GM23338 (cell line): ENCODE data around the gene F12. TPM values are rescaled to one million over a fixed set of nuclear protein-coding genes. Genes with fewer than 3 reads are reported as not detected.

ENCODE experiments used
- ATAC-seq: fragments of 200-7000 bp; cut with Tn5 transposase; 3 replicates; pipeline ENCODE4 v1.9.1; 2020
- DNase-seq: peaks from one replicate; pipeline ENCODE4 v3.0.0-alpha.2; 2015; ENCODE audit warnings: low spot score
- H2AFZ ChIP-seq: fragments of 200-600 bp; sonication (generic); 2 replicates; pipeline ENCODE4 v1.8.0; 2016; ENCODE audit warnings: antibody characterized with exemption, mild to moderate bottlenecking, moderate library complexity
- H3F3A ChIP-seq: fragments of 200-600 bp; sonication (generic); replicated peaks from 2 replicates; pipeline ENCODE4 v1.8.0; 2017; ENCODE audit warnings: antibody characterized with exemption, mixed run types, low read depth
- H3K27ac ChIP-seq: fragments of 200-600 bp; sonication (generic); 2 replicates; pipeline ENCODE4 v1.6.1; 2016; ENCODE audit warnings: low read depth
- H3K27me3 ChIP-seq: fragments of 200-600 bp; sonication (generic); 2 replicates; pipeline ENCODE4 v1.8.0; 2016; ENCODE audit warnings: mild to moderate bottlenecking, mixed run types, moderate library complexity; ENCODE audit not compliant: insufficient read depth
- H3K36me3 ChIP-seq: fragments of 200-600 bp; sonication (generic); 2 replicates; pipeline ENCODE4 v1.8.0; 2016; ENCODE audit warnings: mild to moderate bottlenecking; ENCODE audit not compliant: insufficient read depth
- H3K4me1 ChIP-seq: fragments of 200-600 bp; sonication (generic); 2 replicates; pipeline ENCODE4 v1.8.0; 2016; ENCODE audit warnings: mild to moderate bottlenecking, moderate library complexity; ENCODE audit not compliant: insufficient read depth
- H3K4me2 ChIP-seq: fragments of 200-600 bp; sonication (generic); 2 replicates; pipeline ENCODE4 v1.7.1; 2017; ENCODE audit warnings: mixed run types
- H3K4me3 ChIP-seq: fragments of 200-600 bp; sonication (generic); 2 replicates; pipeline ENCODE4 v1.6.1; 2016; ENCODE audit warnings: mixed run types
- H3K79me2 ChIP-seq: fragments of 200-600 bp; sonication (generic); replicated peaks from 2 replicates; pipeline ENCODE4 v1.8.0; 2017; ENCODE audit warnings: mild to moderate bottlenecking; ENCODE audit not compliant: insufficient read depth
- H3K9me2 ChIP-seq: fragments of 200-600 bp; sonication (generic); 2 replicates; pipeline ENCODE4 v1.8.0; 2017; ENCODE audit not compliant: insufficient read depth
- H4K20me1 ChIP-seq: fragments of 200-600 bp; sonication (generic); replicated peaks from 2 replicates; pipeline ENCODE4 v1.8.0; 2017; ENCODE audit warnings: mild to moderate bottlenecking; ENCODE audit not compliant: insufficient read depth
- H3K27ac Mint-ChIP-seq: 2 replicates; pipeline ENCODE4 v1.8.0; 2020; ENCODE audit warnings: inconsistent platforms, mild to moderate bottlenecking, moderate library complexity, mixed read lengths
- H3K27me3 Mint-ChIP-seq: 3 replicates; pipeline ENCODE4 v1.8.0; 2022; ENCODE audit warnings: low read depth, mild to moderate bottlenecking, moderate library complexity, mixed read lengths, inconsistent platforms; ENCODE audit not compliant: insufficient read depth, poor library complexity
- H3K36me3 Mint-ChIP-seq: 3 replicates; pipeline ENCODE4 v1.8.0; 2021; ENCODE audit warnings: low read depth, mild to moderate bottlenecking, inconsistent platforms, moderate library complexity, mixed read lengths
- H3K4me1 Mint-ChIP-seq: 3 replicates; pipeline ENCODE4 v1.8.0; 2020; ENCODE audit warnings: mild to moderate bottlenecking, inconsistent platforms, mixed read lengths
- H3K4me3 Mint-ChIP-seq: 3 replicates; pipeline ENCODE4 v1.8.0; 2021; ENCODE audit warnings: moderate library complexity, mild to moderate bottlenecking, inconsistent platforms, mixed read lengths
- H3K9me3 Mint-ChIP-seq: 3 replicates; pipeline ENCODE4 v1.8.0; 2020; ENCODE audit warnings: moderate library complexity, mild to moderate bottlenecking, inconsistent platforms, mixed read lengths
- CREB1 ChIP-seq: fragments of 250-450 bp; sonication (Bioruptor Pico); IDR thresholded peaks from 2 replicates; pipeline ENCODE4 v1.5.0; 2020; ENCODE audit warnings: low read depth, mild to moderate bottlenecking, moderate library complexity
- ETS1 ChIP-seq: IDR thresholded peaks from 2 replicates; pipeline ENCODE4 v1.6.1; 2016; ENCODE audit warnings: antibody characterized with exemption
- JUNB ChIP-seq: IDR thresholded peaks from one replicate; pipeline ENCODE4 v1.6.1; 2016; ENCODE audit warnings: antibody characterized with exemption; ENCODE audit not compliant: unreplicated experiment
- POLR2AphosphoS5 ChIP-seq: IDR thresholded peaks from 2 replicates; pipeline ENCODE4 v1.6.1; 2016; ENCODE audit warnings: antibody characterized with exemption, low read depth
- REST ChIP-seq: IDR thresholded peaks from one replicate; pipeline ENCODE4 v1.6.1; 2018; ENCODE audit warnings: antibody characterized with exemption; ENCODE audit not compliant: unreplicated experiment
- ZNF114 ChIP-seq: fragments of 250-450 bp; sonication (Bioruptor Pico); IDR thresholded peaks from 2 replicates; pipeline ENCODE4 v1.5.0; 2020; ENCODE audit warnings: mild to moderate bottlenecking, moderate library complexity
- polyA plus RNA-seq: library from polyadenylated mRNA; unstranded; fragments of >200 nt; fragmentation: Nextera tagmentation; extraction: Ambion mirVana; gene quantifications from 2 replicates; pipeline ENCODE4 v1.2.1, GENCODE V29; 2016
- total RNA-seq: library from RNA; depleted of rRNA; stranded (reverse); fragments of >200 nt; shearing (Covaris generic); gene quantifications from 2 replicates; pipeline ENCODE4 v1.2.3, GENCODE V29; 2014

The F12 gene
- total and polyA plus RNA-seq, 2 experiments from 2014 or later, result 2.9 to 8.0 TPM

- TF ChIP-seq ETS1 (no peak), JUNB (no peak), CREB1 (CRISPR knock-in tag) (no peak), ZNF114 (no peak)
- Histone ChIP-seq H3K9me2 (no peaks in the 10 kb centered on the region), H2AFZ (no peak overlapping the region), H3K4me1 (peaks cover 20% of the 10 kb centered on the region), H3F3A (peaks cover 18% of the 10 kb centered on the region; the same call in 1 of the 2 replicates), H3K36me3 (no peaks in the 10 kb centered on the region), H3K27me3 (peaks cover 20% of the 10 kb centered on the region), H3K79me2 (no peaks in the 10 kb centered on the region), H4K20me1 (no peaks in the 10 kb centered on the region; the same call in 1 of the 2 replicates), H3K4me2 (no peak overlapping the region), H3K4me3 (no peak overlapping the region), H3K27ac (no peak overlapping the region)
- ATAC-seq (no peak), DNase-seq (no peak)
- Mint-ChIP-seq H3K9me3 (peaks cover 4% of the 10 kb centered on the region; the same call in 2 of the 3 replicates), H3K36me3 (peaks cover 41% of the 10 kb centered on the region), H3K27me3 (peaks cover 36% of the 10 kb centered on the region), H3K27ac (no peak overlapping the region), H3K4me1 (peaks cover 30% of the 10 kb centered on the region), H3K4me3 (no peak overlapping the region)
Measured at GRCh38 chr5:177440990-177441780, 31.8 kb upstream of the F12 start.

- Histone ChIP-seq H3K4me2 (no peak overlapping the region), H2AFZ (no peak overlapping the region), H3K27ac (no peak overlapping the region), H3K36me3 (peaks cover 2% of the 10 kb centered on the region; the same call in 1 of the 2 replicates), H3K9me2 (no peaks in the 10 kb centered on the region), H4K20me1 (no peaks in the 10 kb centered on the region; the same call in 1 of the 2 replicates), H3K27me3 (peaks cover 12% of the 10 kb centered on the region), H3K4me1 (peaks cover 13% of the 10 kb centered on the region), H3K4me3 (no peak overlapping the region), H3F3A (peaks cover 13% of the 10 kb centered on the region; the same call in 1 of the 2 replicates), H3K79me2 (no peaks in the 10 kb centered on the region)
- Mint-ChIP-seq H3K27ac (no peak overlapping the region), H3K9me3 (peaks cover 4% of the 10 kb centered on the region; the same call in 1 of the 3 replicates), H3K36me3 (peaks cover 44% of the 10 kb centered on the region), H3K27me3 (peaks cover 28% of the 10 kb centered on the region), H3K4me1 (peaks cover 23% of the 10 kb centered on the region), H3K4me3 (no peak overlapping the region)
- TF ChIP-seq POLR2AphosphoS5, result 0 out of 2 replicates have a peak, but pooled peaks have one; percentile 14
- no peak for TF ChIP-seq ZNF114
- ATAC-seq (peak; percentile 51), DNase-seq (no peak)
Measured at GRCh38 chr5:177440211-177440989, 31.0 kb upstream of the F12 start.

GRCh38 chr5:177439518-177440053, 30.2 kb upstream of the F12 start:
- H3K27me3 ChIP-seq, result peaks cover 4% of the 10 kb centered on the region; the same call in 1 of the 2 replicates
- no peak overlapping the region for H3K27ac ChIP-seq
- TF ChIP-seq REST, result no peak
- Mint-ChIP-seq H3K36me3 (peaks cover 51% of the 10 kb centered on the region), H3K27me3 (peaks cover 23% of the 10 kb centered on the region), H3K9me3 (peaks cover 4% of the 10 kb centered on the region; the same call in 1 of the 3 replicates), H3K4me3 (no peak overlapping the region; the same call in 2 of the 3 replicates), H3K4me1 (peaks cover 17% of the 10 kb centered on the region), H3K27ac (no peak overlapping the region)
- H3F3A ChIP-seq, result peaks cover 7% of the 10 kb centered on the region; the same call in 1 of the 2 replicates
- no peak overlapping the region for H3K4me3 ChIP-seq
- DNase-seq (no peak), ATAC-seq (no peak)
- peaks cover 3% of the 10 kb centered on the region; the same call in 1 of the 2 replicates for H3K36me3 ChIP-seq
- no peak overlapping the region for H2AFZ ChIP-seq
- peaks cover 7% of the 10 kb centered on the region; the same call in 1 of the 2 replicates for H3K4me1 ChIP-seq
- H3K9me2 ChIP-seq, result no peaks in the 10 kb centered on the region
- no peaks in the 10 kb centered on the region for H4K20me1 ChIP-seq
- H3K79me2 ChIP-seq, result no peaks in the 10 kb centered on the region
- H3K4me2 ChIP-seq, result no peak overlapping the region
